Right atrium auricular region (tissue), 2 donors: ENCODE results near the gene FIZ1. TPM values are rescaled to one million over a fixed set of nuclear protein-coding genes. Genes with fewer than 3 reads are reported as not detected.

Experiments
- DNase-seq: peaks from one replicate; pipeline ENCODE4 v3.0.0-alpha.2; 2019; ENCODE audit warnings: low spot score
- H3K27ac ChIP-seq, 2 donors: fragments of 200-600 bp; sonication (generic); 1 replicate in 1 of 2; 2 replicates in 1 of 2; pipeline ENCODE4 v1.5.1; 2016 to 2019
- H3K27me3 ChIP-seq, 2 donors: fragments of 200-600 bp; sonication (generic); one replicate each; pipeline versions ENCODE4 v1.5.1 to v1.6.0; 2017 to 2019
- H3K36me3 ChIP-seq: fragments of 200-600 bp; sonication (generic); one replicate; pipeline ENCODE4 v1.5.1; 2016
- H3K4me1 ChIP-seq, 2 donors: fragments of 200-600 bp; sonication (generic); one replicate each; pipeline versions ENCODE4 v1.5.1 to v1.6.0; 2017 to 2019
- H3K4me3 ChIP-seq, 2 donors: fragments of 200-600 bp; sonication (generic); 1 replicate in 1 of 2; 2 replicates in 1 of 2; pipeline ENCODE4 v1.5.1; 2017 to 2019; ENCODE audit warnings: mild to moderate bottlenecking in 1 of 2, moderate library complexity in 1 of 2
- H3K9me3 ChIP-seq, 2 donors: fragments of 200-600 bp; sonication (generic); one replicate each; pipeline ENCODE4 v1.5.1; 2019
- CTCF ChIP-seq, 2 donors: fragments of 200-600 bp; sonication (generic); IDR thresholded peaks; one replicate each; pipeline ENCODE4 v1.5.1; 2019; ENCODE audit warnings: antibody characterized with exemption in 2 of 2
- total RNA-seq, 2 donors: library from RNA; depleted of rRNA; stranded (reverse); fragments of >200 nt; gene quantifications; one replicate each; pipeline ENCODE4 v1.1.0, GENCODE V29; 2016

Gene FIZ1
- total RNA-seq, 2 donors from 2014 or later = 9.2 to 12.2 TPM

GRCh38 chr19:55626350-55626749 lies 27.0 kb upstream of the FIZ1 start:
- no peaks in the 10 kb centered on the region for H3K36me3 ChIP-seq
- DNase-seq = no peak

GRCh38 chr19:55625004-55625326 lies 25.6 kb upstream of the FIZ1 start:
- H3K4me3 ChIP-seq = peak overlapping the region in 1 of 2 donors; percentile 69
- DNase-seq = no peak
- no peaks in the 10 kb centered on the region for H3K27me3 ChIP-seq
- no peaks in the 10 kb centered on the region for H3K36me3 ChIP-seq
- TF ChIP-seq CTCF (IDR thresholded peaks at IDR 0.05) = no peak
- peaks cover 0 to 22% of the 10 kb centered on the region in 2 donors for H3K4me1 ChIP-seq
- peak overlapping the region; percentile 97 to 99 for H3K27ac ChIP-seq
- H3K9me3 ChIP-seq = no peaks in the 10 kb centered on the region

More at GRCh38 chr19:55626350-55626749, 27.0 kb upstream of the FIZ1 start:
- Histone ChIP-seq H3K9me3 (no peaks in the 10 kb centered on the region), H3K4me1 (peaks cover 0 to 22% of the 10 kb centered on the region in 2 donors), H3K27ac (no peak overlapping the region), H3K27me3 (no peaks in the 10 kb centered on the region), H3K4me3 (no peak overlapping the region)
- TF ChIP-seq CTCF (IDR thresholded peaks at IDR 0.05) = no peak

DNA sequence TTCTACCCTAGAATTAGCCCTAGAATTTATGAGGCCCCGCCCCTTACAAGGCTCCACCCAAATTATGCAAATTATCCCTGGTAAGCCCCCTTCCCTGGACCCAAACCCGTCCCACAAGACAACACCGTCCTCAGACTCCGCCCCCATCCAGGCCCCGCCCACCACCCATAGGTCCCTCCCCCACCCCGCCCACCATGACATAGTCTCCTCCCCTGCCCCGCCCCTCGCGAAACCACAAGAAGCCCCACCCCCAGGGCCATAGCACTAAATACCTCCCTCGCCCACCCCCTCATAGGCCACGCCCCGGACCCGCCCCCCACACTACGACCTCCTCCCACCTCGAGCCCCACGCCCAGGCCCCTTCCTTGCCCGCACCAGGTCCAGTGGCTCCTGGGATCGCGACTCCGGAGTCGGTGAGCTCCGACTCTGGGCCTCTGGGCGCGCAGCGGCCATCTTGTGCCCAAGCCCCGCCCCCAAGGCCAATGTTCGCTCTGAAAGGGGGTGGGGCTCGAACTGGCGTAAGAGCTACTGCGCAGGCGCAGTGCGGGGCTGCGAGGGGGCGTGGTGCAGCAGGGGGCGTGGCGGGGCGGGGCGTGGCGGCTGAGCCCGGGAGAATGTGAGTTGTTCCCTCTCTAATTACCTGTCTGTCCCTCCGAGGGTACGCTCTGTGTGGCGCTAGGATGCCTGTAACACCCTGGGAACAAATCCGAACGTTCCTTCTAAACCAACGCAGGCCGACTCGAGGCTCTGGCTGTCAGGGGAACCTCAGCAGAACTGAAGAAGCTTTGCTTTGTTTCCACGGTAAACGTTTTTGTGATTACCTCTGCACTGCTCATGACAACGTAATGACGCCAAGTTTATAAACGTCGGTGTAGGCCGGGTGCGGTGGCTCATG lies 25.0 kb upstream of the FIZ1 start, which contains the start of gene ZNF784:
Gene ZNF784 (minus strand): TSS at position 458 of the 895 bp plus-strand sequence. CDS start 5 bp downstream, at position 453.
- peak; percentile 93 for DNase-seq
- peaks cover 0 to 22% of the 10 kb centered on the region in 2 donors for H3K4me1 ChIP-seq
- no peaks in the 10 kb centered on the region for H3K27me3 ChIP-seq
- H3K36me3 ChIP-seq = no peaks in the 10 kb centered on the region
- peak within 1 kb of the TSS; percentile 97 to 99 for H3K27ac ChIP-seq
- no peak for TF ChIP-seq CTCF (IDR thresholded peaks at IDR 0.05)
- no peaks in the 10 kb centered on the region for H3K9me3 ChIP-seq
- peak within 1 kb of the TSS; percentile 69 to 75 for H3K4me3 ChIP-seq

DNA sequence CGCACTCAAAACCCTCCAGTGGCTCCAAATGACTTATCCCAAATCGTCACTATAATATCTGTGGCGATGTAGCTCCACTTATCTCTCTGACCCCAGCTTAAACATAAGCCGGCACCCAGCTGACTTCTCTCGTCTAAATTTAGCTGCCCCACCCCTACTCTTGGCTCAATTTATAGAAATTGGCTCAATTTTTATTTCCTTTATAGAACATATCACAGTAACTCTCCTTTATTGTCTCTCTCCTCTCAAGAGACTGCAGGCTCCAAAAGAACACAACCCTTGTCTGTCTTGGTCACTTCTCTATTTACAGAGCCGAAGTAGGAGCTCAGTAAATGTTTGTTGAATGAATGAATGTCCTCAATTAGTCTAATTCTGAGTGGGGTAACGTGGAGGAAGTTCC lies 24.2 kb upstream of the FIZ1 start:
- no peaks in the 10 kb centered on the region for H3K36me3 ChIP-seq
- DNase-seq = no peak
- no peaks in the 10 kb centered on the region for H3K9me3 ChIP-seq
- TF ChIP-seq CTCF (IDR thresholded peaks at IDR 0.05) = no peak
- H3K4me1 ChIP-seq = peaks cover 0 to 22% of the 10 kb centered on the region in 2 donors
- peak overlapping the region; percentile 97 to 99 for H3K27ac ChIP-seq
- no peaks in the 10 kb centered on the region for H3K27me3 ChIP-seq
- H3K4me3 ChIP-seq = peak overlapping the region; percentile 69 to 75

GRCh38 chr19:55623130-55623529 lies 23.8 kb upstream of the FIZ1 start:
- DNase-seq = no peak
- H3K27ac ChIP-seq = peak overlapping the region; percentile 97 to 99

More at GRCh38 chr19:55623130-55623529, 23.8 kb upstream of the FIZ1 start:
- no peaks in the 10 kb centered on the region for H3K9me3 ChIP-seq
- no peak for TF ChIP-seq CTCF (IDR thresholded peaks at IDR 0.05)
- no peak overlapping the region for H3K4me3 ChIP-seq
- no peaks in the 10 kb centered on the region for H3K27me3 ChIP-seq
- H3K4me1 ChIP-seq = peaks cover 0 to 22% of the 10 kb centered on the region in 2 donors
- peaks cover under 1% of the 10 kb centered on the region for H3K36me3 ChIP-seq
